OCI-LY7 (cell line): ENCODE results near the gene GBA2.

Source experiments
- EZH2phosphoT487 ChIP-seq: fragments of 200-600 bp; sonication (generic); IDR thresholded peaks from 2 replicates; pipeline ENCODE4 v1.6.1; 2018; ENCODE audit warnings: low read depth, borderline replicate concordance, mild to moderate bottlenecking, mixed run types, antibody characterized with exemption, low read length, moderate library complexity, mixed read lengths
- TF ChIP-seq, protein P1 (sequence below): fragments of 200-600 bp; sonication (generic); conservative IDR thresholded peaks from 2 replicates; pipeline ENCODE4 v1.5.1; 2014; ENCODE audit warnings: mild to moderate bottlenecking, antibody characterized with exemption, low read length, moderate library complexity, mixed read lengths

- TF ChIP-seq EZH2phosphoT487: no peak
- TF ChIP-seq, protein P1, sequence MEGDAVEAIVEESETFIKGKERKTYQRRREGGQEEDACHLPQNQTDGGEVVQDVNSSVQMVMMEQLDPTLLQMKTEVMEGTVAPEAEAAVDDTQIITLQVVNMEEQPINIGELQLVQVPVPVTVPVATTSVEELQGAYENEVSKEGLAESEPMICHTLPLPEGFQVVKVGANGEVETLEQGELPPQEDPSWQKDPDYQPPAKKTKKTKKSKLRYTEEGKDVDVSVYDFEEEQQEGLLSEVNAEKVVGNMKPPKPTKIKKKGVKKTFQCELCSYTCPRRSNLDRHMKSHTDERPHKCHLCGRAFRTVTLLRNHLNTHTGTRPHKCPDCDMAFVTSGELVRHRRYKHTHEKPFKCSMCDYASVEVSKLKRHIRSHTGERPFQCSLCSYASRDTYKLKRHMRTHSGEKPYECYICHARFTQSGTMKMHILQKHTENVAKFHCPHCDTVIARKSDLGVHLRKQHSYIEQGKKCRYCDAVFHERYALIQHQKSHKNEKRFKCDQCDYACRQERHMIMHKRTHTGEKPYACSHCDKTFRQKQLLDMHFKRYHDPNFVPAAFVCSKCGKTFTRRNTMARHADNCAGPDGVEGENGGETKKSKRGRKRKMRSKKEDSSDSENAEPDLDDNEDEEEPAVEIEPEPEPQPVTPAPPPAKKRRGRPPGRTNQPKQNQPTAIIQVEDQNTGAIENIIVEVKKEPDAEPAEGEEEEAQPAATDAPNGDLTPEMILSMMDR: no peak
These were observed 49.0 kb downstream of the GBA2 start for GRCh38 chr9:35700031-35700430.
